Glutamatergic neuron (in vitro differentiated cells): ENCODE measurements around the gene ANKRD33B. TPM values are rescaled to one million over a fixed set of nuclear protein-coding genes. Genes with fewer than 3 reads are reported as not detected.

Source experiments
- DNase-seq: peaks from one replicate; pipeline ENCODE4 v3.0.0; 2022
- H3K27ac Mint-ChIP-seq: one replicate; pipeline ENCODE4 v1.8.0; 2020; ENCODE audit warnings: mild to moderate bottlenecking, mixed read lengths, inconsistent platforms; ENCODE audit not compliant: unreplicated experiment
- H3K27me3 Mint-ChIP-seq: one replicate; pipeline ENCODE4 v1.8.0; 2020; ENCODE audit warnings: mild to moderate bottlenecking, moderate library complexity, mixed read lengths, inconsistent platforms; ENCODE audit not compliant: unreplicated experiment
- H3K36me3 Mint-ChIP-seq: one replicate; pipeline ENCODE4 v1.8.0; 2020; ENCODE audit warnings: mild to moderate bottlenecking, mixed read lengths, inconsistent platforms; ENCODE audit not compliant: unreplicated experiment
- H3K4me1 Mint-ChIP-seq: one replicate; pipeline ENCODE4 v1.8.0; 2020; ENCODE audit warnings: mild to moderate bottlenecking, low read depth, mixed read lengths, inconsistent platforms; ENCODE audit not compliant: unreplicated experiment
- H3K4me3 Mint-ChIP-seq: one replicate; pipeline ENCODE4 v1.8.0; 2020; ENCODE audit warnings: mild to moderate bottlenecking, mixed read lengths, inconsistent platforms; ENCODE audit not compliant: unreplicated experiment
- H3K9me3 Mint-ChIP-seq: one replicate; pipeline ENCODE4 v1.8.0; 2020; ENCODE audit warnings: mild to moderate bottlenecking, moderate library complexity, mixed read lengths, inconsistent platforms; ENCODE audit not compliant: unreplicated experiment
- CTCF ChIP-seq: fragments of 200-600 bp; sonication (generic); IDR thresholded peaks from one replicate; pipeline ENCODE4 v1.5.0; 2021; ENCODE audit not compliant: partially characterized antibody, unreplicated experiment
- total RNA-seq: library from RNA; stranded (reverse); fragmentation: NEBNext Ultra II Directional; extraction: Animal tissue kit (Norgen Biotek cat#: 25700); gene quantifications from one replicate; pipeline ENCODE4 v1.2.1, GENCODE V29; 2021; ENCODE audit not compliant: unreplicated experiment

Gene ANKRD33B
- total RNA-seq, 1 donor from 2014 or later: 14.5 TPM

- Mint-ChIP-seq H3K9me3 (peaks cover 26% of the 10 kb centered on the region), H3K4me1 (peaks cover 39% of the 10 kb centered on the region), H3K36me3 (no peaks in the 10 kb centered on the region), H3K4me3 (peak overlapping the region; percentile 13), H3K27ac (peak overlapping the region; percentile 92), H3K27me3 (peaks cover 6% of the 10 kb centered on the region)
- TF ChIP-seq CTCF: no peak
- no peak for DNase-seq
Observed at GRCh38 chr5:10594591-10595210, 30.8 kb downstream of the ANKRD33B start.

GRCh38 chr5:10595293-10595671, 31.4 kb downstream of the ANKRD33B start:
- H3K27ac Mint-ChIP-seq: peak overlapping the region; percentile 92
- no peak overlapping the region for H3K4me3 Mint-ChIP-seq
- no peaks in the 10 kb centered on the region for H3K36me3 Mint-ChIP-seq
- no peak for TF ChIP-seq CTCF
- DNase-seq: no peak
- H3K27me3 Mint-ChIP-seq: peaks cover 6% of the 10 kb centered on the region
- H3K4me1 Mint-ChIP-seq: peaks cover 33% of the 10 kb centered on the region
- H3K9me3 Mint-ChIP-seq: peaks cover 26% of the 10 kb centered on the region

- Mint-ChIP-seq H3K36me3 (no peaks in the 10 kb centered on the region), H3K27ac (peak overlapping the region; percentile 92), H3K27me3 (peaks cover 6% of the 10 kb centered on the region), H3K4me3 (no peak overlapping the region), H3K4me1 (peaks cover 28% of the 10 kb centered on the region), H3K9me3 (peaks cover 24% of the 10 kb centered on the region)
- TF ChIP-seq CTCF: no peak
- DNase-seq: no peak
Observed at GRCh38 chr5:10595672-10596309, 31.9 kb downstream of the ANKRD33B start.

- H3K4me3 Mint-ChIP-seq: no peak overlapping the region
Observed at GRCh38 chr5:10596310-10596703, 32.4 kb downstream of the ANKRD33B start.

More at GRCh38 chr5:10596310-10596703, 32.4 kb downstream of the ANKRD33B start:
- Mint-ChIP-seq H3K36me3 (no peaks in the 10 kb centered on the region), H3K9me3 (peaks cover 24% of the 10 kb centered on the region), H3K27ac (peak overlapping the region; percentile 67), H3K27me3 (peaks cover 6% of the 10 kb centered on the region), H3K4me1 (peaks cover 26% of the 10 kb centered on the region)
- no peak for DNase-seq
- no peak for TF ChIP-seq CTCF
